ENCODE data around the gene ZNF319. TPM values are rescaled to one million over a fixed set of nuclear protein-coding genes. Genes with fewer than 3 reads are reported as not detected.

Gene ZNF319
- total RNA-seq, 1 donor: 4.8 TPM

- DNase-seq (ENCODE audit: low read depth): peak; percentile 64
- H3K4me3 ChIP-seq (ENCODE audit: low read depth, low read length): no peak overlapping the region
These were observed 21.4 kb upstream of the ZNF319 start for GRCh38 chr16:58021661-58022551.

GRCh38 chr16:58020628-58021521 lies 20.4 kb upstream of the ZNF319 start:
- no peak overlapping the region for H3K4me3 ChIP-seq (ENCODE audit: low read depth, low read length)
- DNase-seq (ENCODE audit: low read depth): peak; percentile 52
- peak; percentile 85 for TF ChIP-seq CTCF (IDR thresholded peaks at IDR 0.05; ENCODE audit: insufficient read depth, low read length)

More at GRCh38 chr16:58021661-58022551, 21.4 kb upstream of the ZNF319 start:
- no peak for TF ChIP-seq CTCF (IDR thresholded peaks at IDR 0.05; ENCODE audit: insufficient read depth, low read length)

- H3K4me3 ChIP-seq (ENCODE audit: low read depth, low read length): no peak overlapping the region
- no peak for TF ChIP-seq CTCF (IDR thresholded peaks at IDR 0.05; ENCODE audit: insufficient read depth, low read length)
- DNase-seq (ENCODE audit: low read depth): no peak
These were observed 19.5 kb upstream of the ZNF319 start for GRCh38 chr16:58019866-58020538.

GRCh38 chr16:58018803-58019202 lies 18.3 kb upstream of the ZNF319 start:
- no peak for DNase-seq (ENCODE audit: low read depth)
- no peak for TF ChIP-seq CTCF (IDR thresholded peaks at IDR 0.05; ENCODE audit: insufficient read depth, low read length)
- H3K4me3 ChIP-seq (ENCODE audit: low read depth, low read length): no peak overlapping the region

DNA sequence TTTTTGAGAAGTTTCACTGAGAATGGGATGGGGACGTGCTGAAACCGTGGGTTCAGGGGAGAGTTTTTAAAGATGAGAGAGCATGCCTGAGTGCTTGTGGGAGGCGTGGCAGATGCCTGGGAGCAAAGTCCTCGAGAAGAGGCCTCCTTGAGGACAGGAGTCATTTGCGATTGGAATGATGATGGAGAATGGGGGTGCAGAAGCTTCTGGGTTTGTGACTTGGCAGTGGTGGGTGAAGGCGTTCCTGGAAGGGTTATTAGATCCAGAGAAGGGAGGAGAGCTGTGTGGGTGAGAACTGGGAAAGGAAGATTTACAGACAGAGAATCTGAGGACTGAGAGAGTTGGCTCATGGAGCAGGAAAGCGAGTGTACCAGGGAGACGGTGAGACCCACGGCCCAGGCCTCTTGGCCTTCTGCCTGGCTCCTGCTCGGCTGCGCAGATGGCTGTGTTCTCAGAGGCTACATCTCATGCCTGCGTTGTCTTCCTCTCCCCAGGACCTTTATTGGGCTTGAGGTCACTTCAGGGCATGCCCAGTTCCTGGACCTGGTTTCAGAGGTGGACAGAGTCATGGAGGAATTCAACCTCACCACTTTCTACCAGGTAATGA lies 16.5 kb upstream of the ZNF319 start:
- DNase-seq (ENCODE audit: low read depth): no peak
- no peak overlapping the region for H3K4me3 ChIP-seq (ENCODE audit: low read depth, low read length)
- TF ChIP-seq CTCF (IDR thresholded peaks at IDR 0.05; ENCODE audit: insufficient read depth, low read length): no peak
